HFFc6 (cell line): Measurements from ENCODE around the gene SPRED3. TPM values are rescaled to one million over a fixed set of nuclear protein-coding genes. Genes with fewer than 3 reads are reported as not detected.

Source experiments
- DNase-seq: peaks from one replicate; pipeline ENCODE4 v3.0.0-alpha.2; 2018
- H3K27ac Mint-ChIP-seq: 2 replicates; pipeline ENCODE4 v1.8.0; 2020; ENCODE audit warnings: mild to moderate bottlenecking, mixed read lengths
- H3K27me3 Mint-ChIP-seq: 2 replicates; pipeline ENCODE4 v1.8.0; 2021; ENCODE audit warnings: mild to moderate bottlenecking, moderate library complexity, mixed read lengths; ENCODE audit not compliant: insufficient read depth
- H3K36me3 Mint-ChIP-seq: 2 replicates; pipeline ENCODE4 v1.8.0; 2021; ENCODE audit warnings: low read depth, mixed read lengths
- H3K4me1 Mint-ChIP-seq: 2 replicates; pipeline ENCODE4 v1.8.0; 2020; ENCODE audit warnings: low read depth, mixed read lengths
- H3K4me3 Mint-ChIP-seq: 2 replicates; pipeline ENCODE4 v1.8.0; 2020; ENCODE audit warnings: mild to moderate bottlenecking, moderate library complexity, mixed read lengths
- H3K9me3 Mint-ChIP-seq: 2 replicates; pipeline ENCODE4 v1.8.0; 2020; ENCODE audit warnings: mild to moderate bottlenecking, mixed read lengths
- total RNA-seq, 6 experiments: library from RNA; stranded (reverse); fragmentation: NEBNext Ultra II Directional; extraction: Animal tissue kit (Norgen Biotek cat#: 25700); gene quantifications; 2 replicates in 1 of 6; 3 replicates in 5 of 6; pipeline ENCODE4 v1.2.3, GENCODE V29; 2021
- TF ChIP-seq, protein P1 (sequence below): fragments of 200-600 bp; sonication (generic); IDR thresholded peaks from 2 replicates; pipeline ENCODE4 v1.5.0; 2021; ENCODE audit warnings: antibody characterized with exemption, mild to moderate bottlenecking

The SPRED3 gene
- total RNA-seq, 6 experiments from 2014 or later: 11.7 to 15.3 (median 13.1) TPM

DNA sequence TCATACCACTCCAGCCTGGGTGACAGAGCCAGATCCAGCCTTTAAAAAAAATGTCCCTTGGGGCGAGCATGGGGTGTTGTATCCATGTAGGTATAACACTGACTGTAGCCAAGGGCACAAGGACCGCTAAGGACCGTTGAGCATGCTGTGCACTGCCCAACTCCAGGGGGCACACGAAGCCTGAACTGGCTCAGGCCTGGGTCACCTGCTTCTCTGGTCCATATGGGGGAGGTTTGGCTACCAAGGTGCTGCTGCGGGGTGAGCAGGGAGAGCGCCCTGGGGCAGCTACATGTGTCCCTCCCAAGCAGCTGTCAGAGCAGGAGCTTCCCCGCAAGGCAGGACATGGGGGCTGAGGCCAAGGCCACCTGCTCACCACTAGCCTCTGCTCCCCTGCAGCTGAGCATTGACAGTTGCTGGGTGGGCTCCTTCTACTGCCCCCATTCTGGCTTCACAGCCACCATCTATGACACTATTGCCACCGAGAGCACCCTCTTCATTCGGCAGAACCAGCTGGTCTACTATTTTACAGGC is 36.6 kb upstream of the SPRED3 start:
- no peak overlapping the region for H3K4me3 Mint-ChIP-seq
- peaks cover 29% of the 10 kb centered on the region for H3K27me3 Mint-ChIP-seq
- no peaks in the 10 kb centered on the region for H3K36me3 Mint-ChIP-seq
- no peak overlapping the region for H3K27ac Mint-ChIP-seq
- H3K9me3 Mint-ChIP-seq: no peaks in the 10 kb centered on the region
- TF ChIP-seq, protein P1, sequence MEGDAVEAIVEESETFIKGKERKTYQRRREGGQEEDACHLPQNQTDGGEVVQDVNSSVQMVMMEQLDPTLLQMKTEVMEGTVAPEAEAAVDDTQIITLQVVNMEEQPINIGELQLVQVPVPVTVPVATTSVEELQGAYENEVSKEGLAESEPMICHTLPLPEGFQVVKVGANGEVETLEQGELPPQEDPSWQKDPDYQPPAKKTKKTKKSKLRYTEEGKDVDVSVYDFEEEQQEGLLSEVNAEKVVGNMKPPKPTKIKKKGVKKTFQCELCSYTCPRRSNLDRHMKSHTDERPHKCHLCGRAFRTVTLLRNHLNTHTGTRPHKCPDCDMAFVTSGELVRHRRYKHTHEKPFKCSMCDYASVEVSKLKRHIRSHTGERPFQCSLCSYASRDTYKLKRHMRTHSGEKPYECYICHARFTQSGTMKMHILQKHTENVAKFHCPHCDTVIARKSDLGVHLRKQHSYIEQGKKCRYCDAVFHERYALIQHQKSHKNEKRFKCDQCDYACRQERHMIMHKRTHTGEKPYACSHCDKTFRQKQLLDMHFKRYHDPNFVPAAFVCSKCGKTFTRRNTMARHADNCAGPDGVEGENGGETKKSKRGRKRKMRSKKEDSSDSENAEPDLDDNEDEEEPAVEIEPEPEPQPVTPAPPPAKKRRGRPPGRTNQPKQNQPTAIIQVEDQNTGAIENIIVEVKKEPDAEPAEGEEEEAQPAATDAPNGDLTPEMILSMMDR: no peak
- no peak for DNase-seq
- H3K4me1 Mint-ChIP-seq: no peaks in the 10 kb centered on the region

DNA sequence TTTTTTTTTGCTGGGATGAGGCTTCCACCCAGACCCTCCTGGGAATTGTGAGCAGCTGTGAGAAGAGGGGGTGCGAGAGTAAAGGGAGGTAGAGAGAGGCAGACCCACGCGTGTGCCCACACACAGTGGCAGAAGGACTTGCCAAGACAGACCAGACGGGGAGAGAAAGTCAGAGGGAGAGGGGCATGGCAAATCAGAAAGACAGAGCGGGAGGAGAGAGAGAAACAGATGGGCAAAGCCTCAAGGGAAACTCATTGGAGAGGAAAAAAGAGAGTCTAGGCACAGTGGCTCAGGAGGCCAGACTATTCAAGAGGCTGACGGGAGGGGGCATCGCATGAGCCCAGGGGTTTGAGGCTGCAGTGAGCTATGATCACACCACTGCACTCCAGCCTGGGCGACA is 35.9 kb upstream of the SPRED3 start:
- H3K27ac Mint-ChIP-seq: no peak overlapping the region
- H3K36me3 Mint-ChIP-seq: no peaks in the 10 kb centered on the region
- H3K4me3 Mint-ChIP-seq: no peak overlapping the region
- peaks cover 30% of the 10 kb centered on the region for H3K27me3 Mint-ChIP-seq
- no peaks in the 10 kb centered on the region for H3K4me1 Mint-ChIP-seq
- H3K9me3 Mint-ChIP-seq: no peaks in the 10 kb centered on the region
- TF ChIP-seq, protein P1: no peak
- DNase-seq: no peak

DNA sequence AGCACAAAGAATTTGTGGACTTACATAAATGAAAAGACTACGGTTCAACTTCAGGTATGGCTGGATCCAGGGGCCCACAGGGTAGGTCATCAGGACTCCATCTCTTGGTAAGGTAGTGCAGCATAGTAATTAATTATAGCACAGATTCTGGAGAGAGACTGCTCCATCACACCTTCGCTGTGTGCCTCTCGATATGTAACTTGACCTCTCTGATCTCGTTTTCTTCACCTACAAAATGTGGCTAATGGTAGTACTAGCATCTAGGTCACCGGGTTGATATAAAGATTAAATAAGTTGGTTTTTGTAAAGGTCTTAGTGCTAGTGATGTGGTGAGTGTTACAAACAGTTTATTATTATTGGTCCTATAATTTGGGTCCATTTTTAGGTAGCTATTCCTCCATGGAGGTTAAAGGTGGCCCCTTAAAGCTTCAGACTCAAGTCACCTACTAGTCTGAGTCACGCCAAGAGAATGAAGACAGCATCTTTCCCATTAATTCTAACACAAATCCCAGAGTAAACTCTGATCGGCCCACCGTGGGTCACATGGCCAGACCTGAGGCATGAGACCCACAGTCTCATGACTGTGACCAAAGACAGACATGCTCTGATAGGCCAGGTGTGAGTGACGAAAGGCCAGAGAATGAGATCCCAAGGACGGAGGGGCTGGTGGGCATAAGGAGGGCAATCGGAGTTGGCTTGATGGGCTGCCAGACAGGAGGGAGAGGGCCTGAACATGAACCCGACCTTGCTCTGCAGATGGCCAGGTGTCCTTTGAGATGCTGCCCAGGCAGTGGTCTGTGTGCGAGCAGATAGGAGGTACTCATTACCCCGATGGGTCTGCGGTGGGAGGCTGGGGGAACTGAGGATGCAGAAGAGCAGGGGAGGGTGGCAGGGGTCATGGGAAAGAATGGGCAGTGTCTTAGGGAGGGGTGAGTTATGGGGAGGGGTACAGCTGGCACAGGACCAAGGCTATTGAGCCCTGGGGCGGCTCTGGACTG is 32.5 kb upstream of the SPRED3 start:
- H3K27ac Mint-ChIP-seq: no peak overlapping the region

DNA sequence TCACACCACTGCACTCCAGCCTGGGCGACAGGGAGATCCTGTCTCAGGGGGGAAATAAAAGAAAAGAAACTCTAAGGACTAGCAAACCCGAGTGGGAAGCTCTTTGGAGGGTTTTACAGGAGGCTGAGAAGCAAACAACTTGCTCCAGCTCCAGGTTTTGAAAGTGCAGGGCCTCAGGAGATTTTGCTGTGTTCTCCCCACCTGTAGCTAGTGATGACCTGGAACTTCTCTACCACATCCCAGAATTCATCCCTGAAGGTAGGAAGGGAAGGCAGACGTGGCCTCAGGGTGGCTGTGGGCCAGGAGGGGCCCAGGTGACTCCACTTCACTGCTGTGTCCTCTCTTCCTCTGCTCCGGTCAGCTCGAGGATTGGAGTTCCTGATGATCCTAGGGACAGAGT is 30.4 kb upstream of the SPRED3 start:
- no peak overlapping the region for H3K4me3 Mint-ChIP-seq
- H3K4me1 Mint-ChIP-seq: no peaks in the 10 kb centered on the region
- peaks cover 35% of the 10 kb centered on the region for H3K27me3 Mint-ChIP-seq
- TF ChIP-seq, protein P1: no peak
- no peak overlapping the region for H3K27ac Mint-ChIP-seq
- H3K9me3 Mint-ChIP-seq: no peaks in the 10 kb centered on the region
- DNase-seq: no peak
- H3K36me3 Mint-ChIP-seq: no peaks in the 10 kb centered on the region

More for the DNA sequence above, 32.5 kb upstream of the SPRED3 start:
- Mint-ChIP-seq H3K9me3 (no peaks in the 10 kb centered on the region), H3K36me3 (no peaks in the 10 kb centered on the region), H3K4me3 (no peak overlapping the region), H3K27me3 (peaks cover 36% of the 10 kb centered on the region), H3K4me1 (no peaks in the 10 kb centered on the region)
- TF ChIP-seq, protein P1: no peak
- DNase-seq: no peak

DNA sequence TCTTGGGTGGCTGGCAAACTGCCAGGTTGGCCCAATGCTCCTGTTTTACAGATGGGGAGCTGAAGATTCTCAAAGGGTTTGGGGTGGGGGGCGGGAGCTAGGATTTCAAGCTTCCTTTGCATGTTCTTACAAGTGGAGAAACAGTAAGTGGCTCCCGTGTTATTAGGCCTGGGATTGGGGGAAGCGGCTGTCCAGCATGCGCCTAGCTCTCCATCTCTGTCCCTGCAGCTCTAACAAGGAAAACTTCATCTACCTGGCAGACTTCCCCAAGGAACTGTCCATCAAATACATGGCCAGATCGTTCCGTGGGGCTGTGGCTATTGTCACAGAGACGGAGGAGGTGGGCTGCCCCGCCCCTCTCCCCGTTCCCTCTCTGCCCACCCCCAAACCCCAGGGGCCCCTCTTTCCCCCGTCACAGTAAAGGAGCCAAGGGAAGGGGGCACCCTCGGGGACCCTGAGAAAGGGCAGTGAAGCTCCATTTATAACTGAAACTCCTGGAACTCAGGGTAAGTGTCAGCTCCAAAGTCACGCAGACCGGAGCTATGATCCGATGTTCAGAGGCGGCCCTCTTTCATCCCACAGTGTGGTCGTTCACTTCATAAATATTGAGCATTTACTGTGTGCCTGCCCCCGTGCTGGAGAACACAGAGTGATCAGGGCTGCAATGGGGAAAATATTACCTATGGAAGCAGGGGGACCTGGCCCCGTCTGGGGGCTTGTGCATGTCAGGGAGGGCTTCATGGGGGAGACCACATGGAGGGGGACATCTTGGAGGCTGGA is 29.1 kb upstream of the SPRED3 start:
- H3K27me3 Mint-ChIP-seq: peaks cover 30% of the 10 kb centered on the region
- H3K4me3 Mint-ChIP-seq: no peak overlapping the region

More for the DNA sequence above, 29.1 kb upstream of the SPRED3 start:
- Mint-ChIP-seq H3K4me1 (no peaks in the 10 kb centered on the region), H3K36me3 (no peaks in the 10 kb centered on the region), H3K9me3 (no peaks in the 10 kb centered on the region), H3K27ac (no peak overlapping the region)
- TF ChIP-seq, protein P1: no peak
- DNase-seq: no peak
